H7 (cell line): ENCODE data around the gene OSBPL10. TPM values are rescaled to one million over a fixed set of nuclear protein-coding genes. Genes with fewer than 3 reads are reported as not detected.

Source experiments
- DNase-seq: peaks from one replicate; pipeline ENCODE4 v3.0.0; 2012
- H3K27me3 ChIP-seq: 2 replicates; pipeline ENCODE4 v1.6.0; 2011; ENCODE audit warnings: mild to moderate bottlenecking, low read length; ENCODE audit not compliant: control insufficient read depth, insufficient read depth
- H3K36me3 ChIP-seq: replicated peaks from 2 replicates; pipeline ENCODE4 v1.5.1; 2011; ENCODE audit warnings: low read length; ENCODE audit not compliant: control insufficient read depth, insufficient read depth
- H3K4me3 ChIP-seq: 2 replicates; pipeline ENCODE4 v1.5.1; 2011; ENCODE audit warnings: low read depth, mild to moderate bottlenecking, control low read depth, low read length, moderate library complexity; ENCODE audit not compliant: insufficient read depth
- total RNA-seq: library from RNA; depleted of rRNA; stranded (reverse); fragments of >200 nt; shearing (Covaris generic); gene quantifications from 2 replicates; pipeline ENCODE4 v1.2.3, GENCODE V29; 2014

OSBPL10 gene
- total RNA-seq, 1 experiment from 2014 or later = 29.9 TPM

DNA sequence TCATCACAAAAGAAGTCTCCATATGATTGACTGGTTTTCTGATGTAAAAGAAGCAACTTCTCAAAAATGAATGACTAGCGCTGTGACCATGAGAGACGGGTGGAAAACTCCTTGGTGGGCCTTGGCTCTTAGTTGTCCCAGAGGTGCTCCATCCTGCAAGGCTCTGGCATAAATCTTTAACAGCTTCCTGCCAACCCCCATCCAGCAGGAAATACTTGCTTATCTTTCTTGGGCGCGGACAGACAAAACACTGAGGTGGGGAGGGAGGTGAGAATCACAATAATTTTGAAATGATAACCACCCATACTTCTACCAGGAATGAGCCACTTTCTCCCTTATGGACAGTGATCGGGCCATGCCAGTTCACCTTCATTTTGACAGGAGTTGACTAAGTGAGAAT, 319.8 kb downstream of the OSBPL10 start:
- H3K27me3 ChIP-seq = no peaks in the 10 kb centered on the region
- peaks cover 10% of the 10 kb centered on the region for H3K36me3 ChIP-seq
- no peak for DNase-seq
- no peak overlapping the region for H3K4me3 ChIP-seq

DNA sequence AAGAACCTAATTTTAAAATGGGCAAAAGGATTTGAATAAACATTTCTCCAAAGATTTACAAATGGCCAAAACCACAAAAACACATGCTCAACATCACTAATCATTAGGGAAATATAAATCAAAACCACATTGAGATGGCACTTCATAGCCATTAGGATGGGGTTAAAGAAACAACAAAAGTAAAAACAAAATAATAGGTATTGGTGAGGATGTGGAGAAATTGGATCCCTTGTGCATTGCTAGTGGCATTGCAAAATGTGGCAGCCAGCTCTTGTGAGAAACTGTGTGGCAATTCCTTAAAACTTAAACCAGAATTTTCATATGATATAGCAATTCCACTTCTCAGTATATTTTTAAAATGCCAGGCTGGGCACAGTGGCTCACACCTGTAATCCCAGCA, 321.8 kb downstream of the OSBPL10 start:
- Histone ChIP-seq H3K36me3 (peaks cover 10% of the 10 kb centered on the region), H3K4me3 (no peak overlapping the region), H3K27me3 (no peaks in the 10 kb centered on the region)
- DNase-seq = no peak

DNA sequence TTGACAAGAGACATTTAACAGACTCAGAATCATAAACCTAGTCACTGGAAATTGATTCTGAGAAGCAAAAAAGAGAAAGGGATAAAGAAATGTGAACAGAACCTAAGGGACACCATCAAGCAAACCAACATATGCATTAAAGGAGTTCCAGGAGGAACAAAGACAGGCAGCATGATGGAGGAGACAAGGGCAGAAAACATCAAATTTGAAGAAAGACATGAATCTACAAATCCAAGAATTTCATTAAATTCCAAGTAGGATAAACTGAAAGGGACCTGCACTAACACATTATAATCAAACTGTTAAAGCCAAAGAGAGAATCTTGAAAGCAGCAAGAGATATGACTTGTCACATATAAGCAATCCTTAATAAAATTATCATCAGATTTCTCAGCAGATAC, 326.1 kb downstream of the OSBPL10 start:
- H3K4me3 ChIP-seq = no peak overlapping the region
- peaks cover under 1% of the 10 kb centered on the region; the same call in 1 of the 2 replicates for H3K36me3 ChIP-seq
- no peaks in the 10 kb centered on the region for H3K27me3 ChIP-seq
- DNase-seq = no peak

DNA sequence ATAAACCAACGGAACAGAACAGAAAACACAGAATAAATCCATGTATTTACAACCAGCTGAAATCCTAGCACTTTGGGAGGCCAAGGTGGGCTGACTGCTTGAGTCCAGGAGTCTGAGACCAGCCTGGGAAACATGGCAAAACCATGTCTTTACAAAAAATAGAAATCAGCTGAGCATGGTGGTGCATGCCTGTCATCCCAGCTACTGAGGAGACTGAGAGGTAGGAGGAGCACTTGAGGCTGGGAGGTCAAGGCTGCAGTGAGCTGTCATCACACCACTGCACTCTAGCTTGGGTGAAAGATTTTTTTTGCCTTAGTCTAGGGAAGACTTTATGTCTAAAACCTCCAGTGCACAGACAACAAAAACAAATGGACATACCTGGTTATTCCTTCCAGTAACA, 327.6 kb downstream of the OSBPL10 start:
- no peak overlapping the region for H3K4me3 ChIP-seq
- no peaks in the 10 kb centered on the region for H3K27me3 ChIP-seq
- no peaks in the 10 kb centered on the region; the same call in 1 of the 2 replicates for H3K36me3 ChIP-seq
- DNase-seq = no peak

DNA sequence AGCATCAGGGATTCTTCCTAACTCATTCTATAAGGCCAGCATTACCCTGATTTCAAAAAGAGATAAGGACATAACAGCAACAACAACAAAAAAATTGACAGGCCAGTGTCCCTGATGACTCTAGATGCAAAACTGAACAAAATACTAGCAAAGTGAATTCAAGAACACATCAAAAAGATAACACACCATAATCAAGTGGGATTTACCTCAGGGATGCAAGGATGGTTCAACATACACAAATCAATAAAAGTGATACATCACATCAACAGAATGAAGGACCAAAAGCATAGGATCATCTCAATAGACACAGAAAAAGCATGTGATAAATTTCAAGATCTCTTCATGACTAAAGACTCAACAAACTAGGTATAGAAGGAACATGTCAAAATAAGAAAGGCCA, 328.8 kb downstream of the OSBPL10 start:
- no peak overlapping the region for H3K4me3 ChIP-seq
- no peak for DNase-seq
- peaks cover 2% of the 10 kb centered on the region for H3K36me3 ChIP-seq
- H3K27me3 ChIP-seq = no peaks in the 10 kb centered on the region

DNA sequence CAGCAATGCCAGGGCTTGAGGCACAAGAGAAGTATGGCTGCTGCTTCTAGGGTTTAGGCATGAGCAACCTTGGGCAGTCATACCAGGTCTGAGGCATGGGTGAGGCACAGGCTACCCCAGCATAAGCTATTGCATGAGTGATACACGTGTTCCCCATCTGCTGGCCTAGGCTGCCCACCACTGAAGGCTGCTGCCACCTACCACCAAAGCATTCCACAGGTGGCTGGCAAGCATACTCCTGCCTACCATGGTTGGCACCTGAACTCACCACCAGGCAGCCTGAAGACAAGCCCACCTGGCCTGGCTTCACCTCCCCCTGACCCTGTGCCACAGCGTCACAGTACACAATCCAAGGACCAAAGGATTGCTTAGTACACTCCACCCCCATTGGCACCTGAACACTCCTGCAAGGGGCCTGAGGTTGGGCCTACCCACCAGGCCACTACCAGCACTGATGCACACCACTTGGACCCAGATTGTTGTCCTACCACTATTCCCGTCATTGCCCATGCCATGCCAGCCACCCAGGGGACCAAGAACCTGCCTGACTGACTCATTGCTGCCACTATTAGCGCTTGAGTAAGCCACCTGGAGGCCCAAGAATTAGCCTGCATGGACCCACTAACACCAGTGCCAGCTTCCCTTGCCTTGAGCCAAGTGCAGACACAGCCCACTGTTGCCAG, 332.6 kb downstream of the OSBPL10 start:
- Histone ChIP-seq H3K4me3 (no peak overlapping the region), H3K27me3 (no peaks in the 10 kb centered on the region), H3K36me3 (peaks cover 2% of the 10 kb centered on the region)
- DNase-seq = no peak

DNA sequence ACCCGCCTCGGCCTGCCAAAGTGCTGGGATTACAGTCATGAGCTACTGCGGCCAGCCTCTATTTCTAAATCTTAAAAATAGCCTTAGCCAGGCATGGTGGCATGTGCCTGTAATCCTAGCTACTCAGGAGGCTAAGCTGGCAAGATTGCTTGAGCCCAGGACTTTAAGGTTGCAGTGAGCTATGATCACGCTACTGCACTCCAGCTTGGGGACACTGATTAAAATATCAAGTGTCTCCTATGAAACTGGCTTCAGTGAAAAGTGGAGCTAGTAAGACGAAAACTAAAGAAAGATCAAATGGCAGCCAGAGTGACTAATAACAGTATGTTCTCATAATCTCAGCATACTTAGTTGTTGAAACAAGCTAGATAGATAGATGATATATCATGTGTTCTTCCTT, 335.8 kb downstream of the OSBPL10 start:
- H3K36me3 ChIP-seq = peaks cover 2% of the 10 kb centered on the region
- DNase-seq = no peak
- no peak overlapping the region for H3K4me3 ChIP-seq
- H3K27me3 ChIP-seq = no peaks in the 10 kb centered on the region

DNA sequence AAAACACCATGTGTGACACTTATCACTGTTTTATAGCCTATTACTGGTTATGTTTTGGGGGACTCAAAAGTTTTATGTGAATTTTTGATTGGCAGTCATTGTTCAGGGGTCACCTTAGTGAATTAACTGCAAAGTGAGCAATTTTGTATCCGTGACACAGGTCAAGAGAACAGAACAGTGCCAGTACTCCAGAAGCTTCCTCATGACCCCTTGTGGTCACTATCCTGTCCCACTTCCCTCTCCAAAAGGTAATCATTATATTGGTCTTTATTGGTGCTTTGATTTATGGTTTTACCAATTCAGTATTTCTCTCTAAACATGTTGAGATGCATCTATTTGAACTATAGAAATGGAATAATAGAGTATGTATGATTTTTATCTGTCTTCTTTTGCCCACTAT, 341.2 kb downstream of the OSBPL10 start:
- H3K4me3 ChIP-seq = no peak overlapping the region
- no peaks in the 10 kb centered on the region for H3K27me3 ChIP-seq
- DNase-seq = peak; percentile 17
- no peaks in the 10 kb centered on the region for H3K36me3 ChIP-seq

DNA sequence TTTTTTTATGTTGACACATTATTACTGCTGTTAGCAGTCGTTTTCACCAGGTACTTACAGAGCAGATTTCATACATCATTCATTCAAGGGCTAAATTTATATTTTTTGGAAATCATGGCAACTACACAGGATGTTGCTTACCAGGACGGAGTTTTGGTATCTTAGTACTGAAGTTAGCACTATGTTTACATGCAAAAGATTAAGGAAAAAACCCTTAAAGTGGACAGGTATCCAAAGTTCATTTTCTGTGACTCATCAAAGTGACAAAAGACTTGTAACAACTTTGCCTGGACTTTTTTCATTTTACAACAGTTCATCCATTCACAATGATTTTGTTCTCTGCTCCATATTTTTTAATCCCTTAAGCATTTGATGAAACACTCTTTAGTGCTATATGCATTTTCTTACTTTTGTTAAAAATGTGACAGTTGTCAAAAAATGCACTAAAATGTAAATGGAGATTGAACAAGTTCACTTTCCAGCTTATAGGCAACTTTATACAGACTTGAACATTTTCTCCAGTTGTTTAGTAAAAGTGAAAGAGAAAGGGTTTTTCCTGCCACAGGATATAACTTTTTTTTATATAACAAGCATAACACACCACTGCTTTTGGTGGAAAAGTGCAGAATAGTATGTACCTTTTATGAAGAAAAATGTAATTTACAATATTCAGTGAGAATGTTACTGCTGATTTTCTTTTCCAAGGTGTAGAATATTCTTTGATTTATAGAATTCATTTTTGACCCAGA, 344.2 kb downstream of the OSBPL10 start:
- H3K36me3 ChIP-seq = no peaks in the 10 kb centered on the region
- H3K27me3 ChIP-seq = no peaks in the 10 kb centered on the region
- DNase-seq = no peak
- H3K4me3 ChIP-seq = no peak overlapping the region

DNA sequence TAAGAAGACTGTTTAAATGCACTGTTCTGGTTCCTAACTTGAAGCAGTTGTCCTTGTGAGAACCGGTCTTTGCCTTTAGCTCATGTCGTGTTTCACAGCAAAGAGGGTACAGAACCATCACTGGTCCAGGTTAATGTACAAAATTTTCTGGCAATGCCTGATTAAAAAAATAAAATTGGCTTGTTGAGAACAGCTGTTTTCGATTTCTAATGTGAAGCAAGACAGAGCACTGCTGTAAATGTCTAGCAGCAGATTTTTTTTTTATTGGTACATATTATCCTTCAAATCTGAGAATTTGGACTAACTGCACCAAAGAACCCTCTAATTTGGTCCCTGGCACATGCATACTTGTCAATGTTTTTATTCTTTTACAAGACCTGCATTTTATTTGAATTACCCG, 345.0 kb downstream of the OSBPL10 start:
- Histone ChIP-seq H3K27me3 (no peaks in the 10 kb centered on the region), H3K4me3 (no peak overlapping the region), H3K36me3 (no peaks in the 10 kb centered on the region; the same call in 1 of the 2 replicates)
- no peak for DNase-seq

DNA sequence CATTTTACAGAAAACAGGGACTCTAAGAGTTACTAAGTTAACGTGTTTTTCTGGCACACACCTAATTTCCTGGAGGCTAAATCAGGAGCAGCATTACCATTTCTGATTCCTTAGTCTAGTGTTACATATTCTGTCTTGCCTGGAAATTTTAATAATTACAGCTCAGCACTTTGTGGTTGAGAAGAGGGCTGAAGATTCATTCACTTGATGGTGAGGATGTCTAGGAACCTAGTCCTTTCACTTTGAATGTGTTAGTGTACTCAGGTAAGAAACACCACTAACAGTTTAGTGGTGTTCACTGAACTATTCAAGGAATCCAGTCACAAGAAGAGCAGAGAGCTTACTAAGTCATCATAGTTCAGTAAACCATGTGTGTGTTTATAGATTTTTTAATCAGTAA, 345.5 kb downstream of the OSBPL10 start:
- DNase-seq = no peak
- H3K27me3 ChIP-seq = no peaks in the 10 kb centered on the region
- H3K36me3 ChIP-seq = no peaks in the 10 kb centered on the region; the same call in 1 of the 2 replicates
- no peak overlapping the region for H3K4me3 ChIP-seq

DNA sequence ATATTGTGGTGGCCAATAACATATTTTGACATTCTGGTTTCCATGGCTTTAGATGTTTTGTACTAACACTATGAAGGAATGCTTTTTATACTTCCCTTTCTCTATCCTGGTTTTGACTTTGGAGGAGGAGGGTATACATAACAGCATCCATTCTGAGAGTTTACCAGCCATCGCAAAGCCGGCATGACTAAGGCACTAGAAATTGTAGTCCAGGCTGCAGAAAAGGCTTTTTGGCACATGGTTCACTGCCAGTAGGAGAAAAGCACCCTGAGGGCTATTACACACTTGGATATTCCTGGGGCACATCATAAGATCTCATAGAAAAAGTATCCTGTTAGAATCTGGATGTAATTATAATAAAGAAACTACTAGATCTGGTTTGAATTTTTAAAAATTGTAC, 346.6 kb downstream of the OSBPL10 start:
- Histone ChIP-seq H3K27me3 (no peaks in the 10 kb centered on the region), H3K4me3 (no peak overlapping the region), H3K36me3 (no peaks in the 10 kb centered on the region; the same call in 1 of the 2 replicates)
- DNase-seq = no peak

DNA sequence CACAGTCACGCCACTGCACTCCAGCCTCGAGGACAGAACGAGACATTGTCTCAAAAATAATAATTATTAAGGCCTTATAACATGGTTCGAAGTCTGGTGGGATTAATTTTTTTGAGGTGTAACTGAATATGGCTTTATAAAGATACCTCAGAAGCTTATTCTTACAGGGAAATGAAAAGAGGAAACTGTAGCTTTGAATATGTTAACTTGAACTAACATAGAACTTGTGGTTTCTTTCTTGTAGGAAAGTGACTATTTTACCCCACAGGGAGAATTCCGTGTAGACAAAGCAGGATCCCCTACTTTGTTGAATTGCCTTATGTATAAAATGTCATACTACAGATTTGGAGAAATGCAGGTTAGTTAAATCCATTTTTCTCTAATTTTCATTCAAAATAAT, 352.0 kb downstream of the OSBPL10 start:
- Histone ChIP-seq H3K4me3 (no peak overlapping the region), H3K27me3 (no peaks in the 10 kb centered on the region), H3K36me3 (no peaks in the 10 kb centered on the region; the same call in 1 of the 2 replicates)
- no peak for DNase-seq

DNA sequence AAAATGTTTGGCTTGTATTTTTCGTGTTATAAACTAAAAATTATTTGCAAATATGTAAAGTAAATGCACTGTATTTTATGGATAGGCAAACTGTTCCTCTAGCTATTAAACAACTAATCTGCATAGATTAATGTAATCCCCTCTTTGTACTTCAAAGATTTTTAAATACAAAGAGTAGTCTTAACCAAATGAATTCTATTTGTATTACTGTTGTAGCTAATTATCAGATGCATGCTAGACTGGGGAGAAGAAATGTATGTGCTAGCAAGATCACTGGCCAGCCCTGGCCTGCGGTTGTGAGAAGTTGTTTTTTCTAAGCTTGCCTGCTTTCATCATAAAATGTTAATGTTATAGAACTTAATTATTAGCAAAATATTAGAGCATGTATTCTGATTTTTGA, 355.7 kb downstream of the OSBPL10 start:
- DNase-seq = no peak
- H3K4me3 ChIP-seq = no peak overlapping the region
- no peaks in the 10 kb centered on the region for H3K27me3 ChIP-seq
- no peaks in the 10 kb centered on the region; the same call in 1 of the 2 replicates for H3K36me3 ChIP-seq

DNA sequence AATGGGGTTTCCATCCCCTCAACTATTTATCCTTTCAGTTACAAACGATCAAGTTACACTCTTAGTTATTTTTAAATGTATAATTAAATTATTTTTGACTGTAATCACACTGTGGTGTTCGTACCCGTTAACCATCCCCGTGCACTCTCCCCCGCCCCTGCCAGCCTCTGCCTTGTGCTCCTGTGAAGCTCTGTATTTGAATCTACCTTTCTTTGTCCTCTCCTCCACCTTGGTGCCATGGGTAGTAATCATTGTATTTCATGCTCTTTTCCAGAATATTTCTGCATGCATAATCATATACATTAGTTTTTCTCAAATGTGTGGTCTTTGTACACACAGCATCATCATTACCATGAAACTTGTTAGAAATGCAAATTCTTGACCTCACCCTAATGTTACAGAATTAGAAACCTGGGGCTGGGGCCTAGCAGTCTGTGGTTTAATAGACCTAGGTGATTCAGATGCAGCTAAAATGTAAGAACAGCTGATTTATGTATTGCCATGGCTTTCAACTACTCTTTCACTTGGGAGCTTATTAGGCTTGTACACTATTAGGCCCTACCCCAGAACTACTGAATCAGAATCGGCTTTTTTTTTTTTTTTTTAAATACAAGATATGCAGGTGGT, 356.9 kb downstream of the OSBPL10 start:
- DNase-seq = no peak

More for the DNA sequence above, 356.9 kb downstream of the OSBPL10 start:
- Histone ChIP-seq H3K36me3 (no peaks in the 10 kb centered on the region; the same call in 1 of the 2 replicates), H3K27me3 (no peaks in the 10 kb centered on the region), H3K4me3 (no peak overlapping the region)
